CD4-positive, alpha-beta T cell treated with Interleukin-4 for 1 hour (primary cell): ENCODE results near the gene TMEM123.

ENCODE experiments used
- DNase-seq, 2 donors: peaks; one replicate each; pipeline ENCODE4 v3.0.0-alpha.2; 2020 to 2022

The TMEM123 gene

DNA sequence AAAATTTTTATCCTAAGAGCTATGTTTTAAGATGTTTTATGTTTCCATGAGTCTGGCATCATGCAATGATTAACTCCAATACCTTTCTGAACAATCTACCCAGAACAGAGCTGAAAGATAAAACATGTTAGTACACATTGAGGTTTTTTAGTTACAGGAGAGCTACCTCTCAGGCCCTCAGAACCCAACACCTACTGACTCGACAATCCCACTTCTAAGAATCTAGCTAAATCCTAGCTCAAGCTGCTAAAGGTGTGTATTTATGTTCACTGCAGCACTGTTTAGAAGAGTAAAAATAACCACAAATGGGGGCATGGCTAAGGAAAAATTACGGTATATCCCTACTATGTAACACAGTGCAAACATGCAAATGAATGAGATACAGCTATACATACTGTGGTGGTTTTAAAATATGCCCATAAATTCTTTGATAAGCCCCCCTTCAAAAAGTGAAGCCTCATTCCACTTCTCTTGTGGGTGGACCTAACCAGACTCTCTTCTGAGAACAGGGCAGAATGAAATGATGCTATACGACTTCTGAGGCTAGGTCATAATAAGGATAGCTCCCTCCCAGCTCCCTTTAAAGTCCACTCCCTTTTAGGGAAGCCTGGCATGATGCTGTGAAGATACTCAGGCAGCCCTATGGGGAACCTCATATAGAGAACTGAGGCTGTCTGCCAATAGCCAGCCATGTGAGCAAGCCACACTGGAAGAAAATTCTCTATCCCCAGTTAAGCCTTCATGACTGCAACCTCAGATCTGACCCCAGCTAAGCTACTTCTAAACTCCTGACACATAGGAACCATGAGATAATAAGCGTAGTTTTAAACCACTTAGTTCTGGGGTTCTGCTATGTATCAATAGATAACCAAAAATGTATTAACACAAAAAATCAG is 29.5 kb downstream of the TMEM123 start:
- DNase-seq = no peak

DNA sequence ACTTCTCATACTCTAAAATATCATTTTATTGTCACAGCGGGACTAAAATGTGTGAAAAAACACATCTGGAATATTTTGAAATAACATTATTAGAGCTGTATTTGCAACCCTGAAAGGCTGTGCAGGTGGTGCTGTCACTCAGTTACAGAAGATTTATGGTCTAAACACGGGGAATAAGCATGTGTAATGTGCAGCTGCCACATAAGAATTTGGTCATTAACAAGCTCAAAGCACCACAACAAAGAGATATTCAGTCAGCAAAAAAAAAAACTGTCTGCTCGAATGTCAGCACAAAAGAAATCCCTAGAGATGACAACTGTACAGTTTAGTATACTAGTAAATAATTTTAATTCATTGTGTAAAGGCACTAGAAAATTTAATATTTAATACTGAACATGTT is 31.3 kb downstream of the TMEM123 start:
- peak in 1 of 2 donors; percentile 16 for DNase-seq

DNA sequence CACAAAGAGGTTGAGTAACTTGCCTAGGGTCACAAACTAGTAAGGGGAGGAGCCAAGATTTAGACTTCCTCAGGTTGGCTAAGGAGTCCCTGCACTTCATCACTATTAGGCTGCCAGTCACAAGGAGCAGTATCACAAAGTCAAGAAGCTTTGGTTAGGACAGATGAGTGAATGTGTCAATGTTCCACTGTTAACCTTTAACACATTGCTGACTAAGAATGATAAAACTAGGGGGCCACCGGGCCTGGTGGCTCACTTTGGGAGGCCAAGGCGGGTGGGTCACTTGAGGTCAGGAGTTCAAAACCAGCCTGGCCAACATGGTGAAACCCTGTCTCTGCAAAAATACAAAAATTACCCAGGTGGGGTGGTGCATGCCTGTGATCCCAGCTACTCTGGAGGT is 32.0 kb downstream of the TMEM123 start:
- no peak for DNase-seq

DNA sequence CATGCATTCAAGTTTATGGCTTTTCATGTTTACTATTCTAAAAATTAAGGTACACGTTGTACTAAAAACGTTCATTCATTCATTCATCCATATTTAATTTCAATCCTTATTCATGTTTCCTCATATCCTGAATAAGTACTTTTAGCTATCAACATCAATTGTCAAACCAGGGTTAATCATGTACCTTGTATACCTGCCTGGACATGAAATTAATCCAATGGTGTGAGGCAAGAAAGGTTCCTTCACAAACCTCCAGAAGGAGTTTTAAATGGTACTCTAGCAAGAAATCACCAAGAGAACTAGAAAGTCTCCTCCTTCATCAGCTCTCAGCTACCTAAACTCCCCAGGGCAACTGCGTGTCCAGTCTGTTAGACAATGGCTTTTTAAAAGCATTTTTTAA is 33.4 kb downstream of the TMEM123 start:
- DNase-seq = no peak

DNA sequence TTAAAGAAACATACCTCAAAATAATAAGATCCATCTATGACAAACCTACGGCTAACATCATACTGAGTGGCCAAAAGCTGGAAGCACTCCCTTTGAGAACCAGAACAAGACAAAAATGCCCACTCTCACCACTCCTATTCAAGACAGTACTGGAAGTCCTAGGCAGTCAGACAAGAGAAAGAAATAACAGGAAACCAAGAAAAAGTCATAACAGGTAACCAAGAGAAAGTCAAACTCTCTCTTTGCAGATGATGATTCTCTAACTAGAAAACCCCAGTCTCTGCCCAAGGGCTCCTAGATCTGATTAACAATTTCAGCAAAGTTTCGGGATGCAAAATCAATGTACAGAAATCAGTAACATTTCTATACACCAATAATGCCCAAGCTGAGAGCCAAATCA is 35.6 kb downstream of the TMEM123 start:
- DNase-seq = peak in 1 of 2 donors; percentile 39

DNA sequence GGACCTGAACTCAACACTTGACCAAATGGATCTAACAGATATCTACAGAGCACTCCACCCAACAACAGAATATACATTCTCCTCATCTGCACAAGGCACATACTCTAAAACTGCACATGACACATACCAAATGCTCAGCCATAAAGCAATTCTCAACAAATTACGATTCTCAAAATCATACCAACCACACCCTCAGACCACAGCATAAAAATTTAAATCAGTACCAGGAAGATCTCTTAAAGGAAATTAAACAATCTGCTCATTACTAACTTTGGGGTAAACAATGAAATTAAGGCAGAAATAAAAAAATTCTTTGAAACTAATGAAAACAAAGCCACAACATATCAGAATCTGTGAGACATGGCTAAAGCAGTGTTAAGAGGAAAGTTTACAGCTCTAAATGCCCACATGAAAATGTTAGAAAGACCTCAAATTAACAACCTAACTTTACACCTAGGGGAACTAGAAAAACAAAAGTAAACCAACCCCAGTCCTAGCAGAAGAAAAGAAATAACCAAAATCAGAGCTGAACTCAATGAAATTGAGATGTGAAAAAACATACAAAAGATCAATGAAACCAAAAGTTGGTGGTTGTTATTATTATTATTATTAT is 37.2 kb downstream of the TMEM123 start:
- DNase-seq = peak in 1 of 2 donors; percentile 52

DNA sequence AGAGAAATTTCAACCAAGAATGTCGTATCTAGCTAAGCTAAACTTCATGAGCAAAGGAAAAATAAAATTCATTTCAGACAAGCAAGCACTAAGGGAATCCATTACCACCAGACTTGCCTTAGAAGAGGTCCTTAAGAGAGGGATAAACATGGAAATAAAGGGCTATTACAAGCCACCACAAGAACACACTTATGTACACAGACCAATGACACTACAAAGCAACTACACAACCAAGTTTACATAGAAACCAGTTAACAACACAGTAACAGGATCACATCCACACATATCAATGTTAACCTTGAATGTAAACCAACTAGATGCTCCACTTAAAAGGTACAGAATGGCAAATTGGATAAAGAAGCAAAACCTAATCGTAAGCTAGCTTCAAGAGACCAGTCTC is 38.0 kb downstream of the TMEM123 start:
- no peak for DNase-seq

DNA sequence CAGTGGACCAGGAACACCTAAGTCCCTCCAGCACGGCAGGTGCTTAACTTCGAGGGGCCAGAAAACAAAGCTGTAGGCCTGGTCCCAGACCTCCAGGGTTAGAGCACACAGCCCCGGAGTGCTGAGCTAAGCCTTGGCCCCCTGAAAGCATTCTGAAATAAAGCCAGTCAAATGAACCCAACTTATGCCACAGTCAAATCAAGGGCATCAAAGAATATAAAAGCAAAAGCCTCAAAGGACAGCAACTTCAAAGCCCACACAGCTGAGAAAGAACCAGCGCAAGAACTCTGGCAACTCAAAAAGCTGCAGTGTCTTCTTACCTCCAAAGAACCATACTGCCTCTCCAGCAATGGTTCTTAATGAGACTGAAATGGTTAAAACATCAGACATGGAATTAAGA is 39.1 kb downstream of the TMEM123 start:
- peak in 1 of 2 donors; percentile 36 for DNase-seq

DNA sequence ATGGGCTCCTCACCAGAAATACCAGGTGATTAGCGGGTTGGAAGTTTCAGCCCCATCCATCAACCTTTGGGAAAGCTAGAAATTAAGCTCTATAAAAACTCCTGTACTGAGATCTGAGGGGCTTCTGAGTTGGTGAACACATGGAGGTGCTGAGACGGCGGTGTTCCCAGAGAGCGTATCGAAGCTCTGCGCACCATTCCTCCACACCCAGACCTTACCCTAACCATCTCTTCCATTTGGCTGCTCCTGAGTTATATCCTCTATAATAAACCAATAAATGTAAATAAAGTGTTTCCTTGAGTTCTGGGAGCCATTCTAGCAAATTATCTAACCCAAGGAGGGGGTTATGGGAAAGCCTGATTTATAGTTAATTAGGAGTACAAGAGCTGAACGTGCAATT is 41.4 kb downstream of the TMEM123 start:
- DNase-seq = no peak

DNA sequence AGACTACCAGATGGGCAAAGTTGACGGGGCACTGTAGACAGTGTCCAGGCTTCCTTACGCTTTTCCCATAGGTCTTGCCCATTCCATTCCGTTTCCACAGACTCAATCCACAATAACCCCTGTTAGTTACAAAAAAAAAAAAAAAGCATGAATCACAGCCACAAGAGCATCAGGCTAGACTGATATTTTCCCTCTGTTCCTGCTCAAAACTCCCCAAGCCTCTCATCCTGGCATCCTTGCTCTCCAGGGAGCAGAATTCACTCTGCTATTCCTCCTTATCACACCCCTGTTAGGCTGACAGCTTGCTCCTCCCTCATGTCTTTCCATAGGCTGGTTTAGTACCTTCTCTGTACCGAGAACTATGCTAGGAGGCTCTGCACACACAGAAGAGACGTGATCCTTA is 42.2 kb downstream of the TMEM123 start:
- no peak for DNase-seq

DNA sequence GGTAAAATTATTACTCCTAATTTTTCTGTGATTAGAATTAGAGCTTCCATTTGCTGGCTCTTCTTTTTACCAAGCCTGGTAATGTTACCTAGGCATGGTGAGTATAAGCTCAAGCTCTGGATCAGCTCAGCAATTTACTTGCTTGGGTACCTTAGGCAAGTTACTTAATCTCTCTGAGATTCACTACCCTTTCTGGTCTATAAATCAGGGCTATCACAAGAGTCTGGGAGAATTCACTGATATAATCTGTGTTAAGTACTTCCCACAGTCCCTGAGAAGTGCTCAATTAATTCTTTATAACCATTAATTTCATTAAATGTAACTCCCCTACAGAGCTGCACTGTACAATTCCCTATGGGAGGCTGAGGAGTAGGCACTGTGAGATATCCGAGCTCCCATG is 44.2 kb downstream of the TMEM123 start:
- no peak for DNase-seq

DNA sequence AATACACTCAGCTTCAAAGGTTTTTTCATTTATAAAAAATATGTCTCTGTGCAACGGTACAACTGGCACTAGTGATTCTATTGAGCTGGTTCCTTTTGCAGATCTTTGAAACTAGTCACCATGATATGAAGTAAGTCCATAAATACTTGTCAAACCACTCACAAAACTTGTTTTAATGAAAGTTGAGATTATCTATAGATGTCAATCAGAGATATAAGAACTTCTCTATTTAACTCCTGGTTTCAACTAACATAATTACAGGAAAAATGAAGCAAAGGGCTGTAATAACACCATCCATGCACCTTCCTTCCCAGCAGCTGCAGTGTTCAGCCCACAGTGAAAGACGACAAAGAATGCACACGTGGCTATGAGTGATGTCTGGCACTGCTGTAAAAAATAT is 44.7 kb downstream of the TMEM123 start:
- DNase-seq = no peak

DNA sequence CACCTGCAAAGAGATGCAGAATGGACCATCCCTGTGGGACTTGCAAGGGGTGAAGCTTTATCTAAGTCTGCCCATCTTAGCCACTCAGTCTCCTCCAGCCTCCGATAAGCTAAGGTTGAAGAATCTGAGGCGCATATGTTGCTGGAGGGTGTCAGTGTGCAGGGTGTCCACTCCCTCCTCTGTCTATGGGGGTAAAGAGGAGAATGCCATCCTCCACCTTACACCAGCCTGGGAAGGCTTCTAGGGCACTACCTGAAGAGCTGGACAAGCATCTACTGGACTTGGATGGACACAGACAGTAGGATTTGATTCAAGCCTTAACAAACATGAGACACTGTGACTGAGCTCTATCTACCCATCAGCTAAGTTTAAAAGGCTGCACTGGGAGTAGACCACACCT is 46.5 kb downstream of the TMEM123 start:
- no peak for DNase-seq

DNA sequence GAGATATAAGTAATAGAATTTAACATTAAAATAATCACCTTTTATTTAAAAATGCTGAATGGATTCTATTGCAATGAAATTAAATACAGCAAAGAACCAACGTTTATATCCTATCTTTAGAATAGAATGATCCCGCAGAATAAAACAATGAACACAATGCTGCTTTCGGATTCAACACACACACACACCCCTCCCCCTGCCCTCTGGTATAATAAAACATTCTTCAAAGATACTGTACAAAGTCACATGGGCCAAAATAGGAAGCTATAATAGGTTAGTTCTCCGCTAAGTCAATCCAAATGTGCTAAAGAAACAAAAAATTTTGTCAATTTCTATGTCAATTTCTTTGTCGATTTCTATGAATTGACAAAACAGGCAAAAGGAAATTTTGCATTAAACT is 47.1 kb downstream of the TMEM123 start:
- no peak for DNase-seq

DNA sequence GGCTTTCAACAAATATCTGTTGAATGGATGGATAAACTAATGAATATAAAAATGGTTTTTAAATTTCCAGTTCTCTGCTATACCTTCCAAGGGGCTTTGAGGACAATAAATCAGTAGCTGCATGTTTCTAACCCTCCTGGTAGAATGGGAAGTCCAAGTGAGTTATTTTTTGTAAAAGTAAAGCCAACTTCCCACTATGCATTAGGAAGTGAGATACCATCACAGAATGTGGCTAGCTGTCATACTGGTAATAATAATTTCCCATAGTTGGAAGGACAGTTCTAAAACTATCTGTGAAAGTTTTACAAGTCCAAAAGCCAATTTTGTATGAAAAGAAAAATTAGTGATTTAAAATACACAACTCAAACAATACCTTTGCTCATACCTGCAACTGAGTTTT is 50.0 kb downstream of the TMEM123 start:
- DNase-seq = no peak

DNA sequence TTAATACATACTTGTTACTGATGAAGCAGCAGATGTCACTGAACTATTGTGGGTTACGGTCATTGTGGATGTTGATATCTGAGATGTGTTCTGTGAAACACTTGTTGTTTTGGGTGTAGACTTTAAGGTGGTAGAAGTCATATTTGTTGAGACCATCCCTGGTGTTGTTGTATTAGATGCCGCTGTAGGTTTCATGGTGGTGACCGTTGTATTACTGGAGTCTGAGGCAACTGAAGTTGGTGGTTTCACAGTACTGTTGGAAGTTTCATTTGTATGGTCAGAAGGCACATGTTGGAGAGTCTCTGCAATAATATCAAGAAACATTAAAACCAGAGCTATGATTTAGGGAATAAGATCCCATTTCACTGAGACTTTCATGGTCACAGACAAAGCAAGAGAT is 50.7 kb downstream of the TMEM123 start:
- no peak for DNase-seq

DNA sequence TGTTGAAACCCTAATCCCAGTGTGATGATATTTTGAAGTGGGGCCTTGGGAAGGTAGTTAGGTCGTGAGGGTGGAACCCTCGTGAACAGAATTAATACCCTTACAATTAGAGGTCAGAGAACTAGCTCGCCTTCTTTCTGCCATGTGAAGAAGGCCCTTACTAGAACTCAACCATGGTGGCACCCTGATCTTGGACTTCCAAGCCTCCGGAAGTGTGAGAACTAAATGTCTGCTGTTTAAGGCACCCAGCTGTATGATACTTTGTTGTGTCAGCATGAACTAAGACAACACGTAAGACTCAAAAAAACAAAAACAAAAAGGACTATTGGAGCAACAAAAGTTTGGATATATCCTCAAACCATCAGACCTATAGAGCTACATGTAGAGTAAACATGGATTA is 52.0 kb downstream of the TMEM123 start:
- DNase-seq = no peak

DNA sequence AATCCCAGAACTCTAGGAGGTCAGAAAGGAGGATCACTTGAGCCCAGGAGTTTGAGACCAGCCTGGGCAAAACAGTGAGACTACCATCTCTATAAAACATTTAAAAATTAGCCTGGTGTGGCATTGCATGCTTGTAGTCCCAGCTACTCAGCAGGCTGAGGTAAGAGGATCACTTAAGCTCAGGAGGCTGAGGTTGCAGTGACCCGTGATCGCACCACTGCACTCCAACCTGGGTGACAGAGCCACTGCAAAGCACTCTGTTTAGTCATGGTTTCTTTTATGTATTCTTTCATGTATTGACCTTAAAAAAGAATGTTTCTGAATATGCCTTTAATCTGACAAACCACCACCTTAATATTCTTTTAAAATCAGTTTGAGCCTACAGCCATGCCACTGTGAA is 53.4 kb downstream of the TMEM123 start:
- no peak for DNase-seq

DNA sequence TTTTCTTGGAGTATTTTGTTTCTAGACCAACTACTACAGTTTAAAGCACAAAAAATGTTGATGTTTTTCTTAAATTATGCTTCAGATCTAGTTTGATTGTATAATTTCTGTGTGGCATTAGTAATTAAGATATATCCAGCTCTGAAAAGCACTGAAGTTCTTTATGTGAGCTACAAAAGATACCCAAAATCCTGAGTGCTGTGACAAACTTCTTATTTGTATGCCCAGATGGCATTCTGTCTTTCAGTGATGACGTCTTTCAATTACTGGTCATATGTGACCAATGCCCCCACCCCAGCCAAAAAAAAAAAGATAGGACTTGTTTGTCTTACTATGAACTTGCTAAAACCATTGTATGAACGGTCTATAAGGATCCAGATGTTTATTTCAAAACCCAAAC is 54.3 kb downstream of the TMEM123 start:
- no peak for DNase-seq

DNA sequence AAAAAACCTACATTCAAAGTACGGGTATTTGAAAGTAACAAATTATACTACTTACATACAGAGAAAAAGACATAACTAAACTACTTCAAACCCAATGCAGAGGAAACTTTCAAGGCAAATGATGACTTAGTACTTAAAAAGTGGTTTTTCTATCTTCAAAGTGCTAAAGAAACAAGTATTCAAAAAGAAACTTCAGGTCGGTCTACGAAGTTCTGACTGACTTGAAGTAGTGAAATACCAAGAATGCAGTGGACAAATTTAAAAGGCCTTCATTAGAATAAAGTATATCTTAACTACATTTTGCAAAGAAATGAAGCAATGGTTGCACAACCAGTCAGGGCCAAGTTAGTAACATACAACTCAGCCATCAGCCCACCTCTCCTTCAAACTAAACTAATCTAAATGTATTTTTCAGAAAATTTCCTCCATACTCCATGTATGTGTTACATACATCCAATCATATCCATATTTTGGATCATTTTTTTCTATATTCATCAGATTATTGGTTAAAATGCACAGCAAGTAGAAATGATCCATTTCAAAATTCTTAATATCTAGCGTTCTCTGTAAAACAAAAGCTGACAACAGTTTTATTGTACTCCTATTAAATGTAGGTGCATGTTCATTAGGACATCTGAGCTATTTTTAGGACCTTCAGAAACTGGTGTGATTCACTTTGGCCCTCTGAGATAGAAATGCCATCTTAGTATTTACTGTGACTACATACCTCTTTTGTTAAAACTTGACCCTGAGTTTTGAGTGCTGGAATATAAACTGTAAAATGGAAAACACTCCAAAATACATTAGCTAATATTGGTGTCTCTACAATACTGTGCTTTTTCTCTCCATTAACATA is 55.6 kb downstream of the TMEM123 start:
- DNase-seq = no peak

DNA sequence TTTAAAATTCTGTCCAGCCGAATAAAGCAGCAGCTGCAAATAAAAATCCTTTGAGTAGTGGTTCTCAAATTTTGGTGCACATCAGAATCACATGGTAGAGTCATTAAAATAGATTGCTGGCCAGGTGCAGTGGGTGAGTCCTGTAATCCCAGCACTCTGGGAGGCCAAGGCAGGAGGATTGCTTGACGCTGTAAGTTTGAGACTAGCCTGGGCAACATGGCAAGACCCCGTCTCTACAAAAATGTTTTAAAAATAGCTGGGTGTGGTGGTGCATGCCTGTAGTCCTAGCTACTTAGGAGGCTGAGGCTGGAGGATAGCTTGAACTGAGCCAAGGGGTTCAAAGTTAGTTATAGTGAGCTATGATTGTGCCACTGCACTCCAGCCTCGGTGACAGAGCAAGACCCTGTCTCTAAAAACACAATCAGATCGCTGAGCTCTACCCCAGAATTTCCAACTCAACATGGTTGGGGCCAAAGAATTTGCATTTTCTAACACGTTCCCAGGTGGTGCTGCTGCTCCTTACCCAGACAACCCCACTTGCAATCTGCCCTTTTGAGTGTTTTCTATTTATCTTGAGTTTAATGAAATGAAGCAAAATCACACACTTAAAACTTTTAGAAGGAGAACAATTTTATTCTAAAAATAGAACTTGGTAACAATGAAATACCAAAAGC is 56.7 kb downstream of the TMEM123 start:
- no peak for DNase-seq

DNA sequence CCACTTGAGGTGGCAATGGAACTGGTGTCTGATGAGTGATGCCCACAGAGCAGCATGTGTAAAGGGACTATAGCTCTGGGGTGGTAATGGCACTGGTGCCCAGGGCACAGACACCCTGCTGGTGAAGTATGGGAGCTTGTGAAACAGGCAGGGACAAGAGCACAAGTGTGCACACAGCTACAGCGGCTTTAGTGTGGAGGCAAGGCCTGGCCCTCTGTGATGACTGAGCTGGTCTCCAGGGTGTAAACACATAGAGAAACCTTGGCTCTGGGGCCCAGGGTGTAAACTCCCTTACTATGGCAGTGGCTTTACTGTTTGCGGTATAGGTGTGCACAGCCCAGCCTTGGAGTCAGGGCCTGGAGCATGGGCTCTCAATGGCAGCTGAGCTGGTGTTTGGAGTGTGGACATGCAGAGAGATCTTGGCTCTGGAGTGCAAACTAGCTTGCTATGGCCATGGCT is 59.3 kb downstream of the TMEM123 start:
- no peak for DNase-seq
